Transverse colon (tissue), 4 donors: Measurements from ENCODE around the gene GRIA2.

Experiments used
- POLR2A ChIP-seq: fragments of 450-650 bp; IDR thresholded peaks from one replicate; pipeline ENCODE4 v1.6.1; 2016; ENCODE audit warnings: antibody characterized with exemption, mild to moderate bottlenecking, moderate library complexity
- POLR2AphosphoS5 ChIP-seq, 3 donors: sonication (generic); formaldehyde crosslinking; IDR thresholded peaks; one replicate each; pipeline ENCODE4 v1.6.1; 2016; ENCODE audit warnings: antibody characterized with exemption in 3 of 3
- TF ChIP-seq, protein P1 (sequence below), 5 experiments: fragments of 200-600 bp in 3 of 5; fragments of 450-650 bp in 2 of 5; sonication (generic) in 3 of 5; IDR thresholded peaks; 1 replicate in 2 of 5; 2 replicates in 3 of 5; pipeline ENCODE4 v1.5.1; 2016 to 2017; ENCODE audit warnings: antibody characterized with exemption in 5 of 5, inconsistent platforms in 3 of 5, mild to moderate bottlenecking in 2 of 5, moderate library complexity in 1 of 5

DNA sequence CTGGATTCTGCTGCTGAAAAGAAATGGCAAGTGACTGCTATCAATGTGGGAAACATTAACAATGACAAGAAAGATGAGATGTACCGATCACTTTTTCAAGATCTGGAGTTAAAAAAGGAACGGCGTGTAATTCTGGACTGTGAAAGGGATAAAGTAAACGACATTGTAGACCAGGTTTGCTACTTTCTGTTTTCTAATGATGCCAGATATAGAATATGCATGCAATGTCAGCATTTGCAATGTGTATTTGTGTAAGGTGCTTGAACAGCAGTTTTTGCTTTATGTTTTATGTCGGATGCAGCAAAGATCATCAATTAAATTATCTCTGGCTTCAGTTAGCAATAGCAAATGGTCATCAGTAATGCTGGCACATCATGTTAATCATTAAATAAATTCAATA is 92.2 kb downstream of the GRIA2 start:
- TF ChIP-seq POLR2AphosphoS5 (IDR thresholded peaks at IDR 0.05): no peak
- TF ChIP-seq, protein P1, sequence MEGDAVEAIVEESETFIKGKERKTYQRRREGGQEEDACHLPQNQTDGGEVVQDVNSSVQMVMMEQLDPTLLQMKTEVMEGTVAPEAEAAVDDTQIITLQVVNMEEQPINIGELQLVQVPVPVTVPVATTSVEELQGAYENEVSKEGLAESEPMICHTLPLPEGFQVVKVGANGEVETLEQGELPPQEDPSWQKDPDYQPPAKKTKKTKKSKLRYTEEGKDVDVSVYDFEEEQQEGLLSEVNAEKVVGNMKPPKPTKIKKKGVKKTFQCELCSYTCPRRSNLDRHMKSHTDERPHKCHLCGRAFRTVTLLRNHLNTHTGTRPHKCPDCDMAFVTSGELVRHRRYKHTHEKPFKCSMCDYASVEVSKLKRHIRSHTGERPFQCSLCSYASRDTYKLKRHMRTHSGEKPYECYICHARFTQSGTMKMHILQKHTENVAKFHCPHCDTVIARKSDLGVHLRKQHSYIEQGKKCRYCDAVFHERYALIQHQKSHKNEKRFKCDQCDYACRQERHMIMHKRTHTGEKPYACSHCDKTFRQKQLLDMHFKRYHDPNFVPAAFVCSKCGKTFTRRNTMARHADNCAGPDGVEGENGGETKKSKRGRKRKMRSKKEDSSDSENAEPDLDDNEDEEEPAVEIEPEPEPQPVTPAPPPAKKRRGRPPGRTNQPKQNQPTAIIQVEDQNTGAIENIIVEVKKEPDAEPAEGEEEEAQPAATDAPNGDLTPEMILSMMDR (IDR thresholded peaks at IDR 0.05): no peak
- no peak for TF ChIP-seq POLR2A
